Measurements from ENCODE around the gene FSTL5. TPM values are rescaled to one million over a fixed set of nuclear protein-coding genes. Genes with fewer than 3 reads are reported as not detected.

FSTL5 gene
- total RNA-seq, 1 experiment from 2014 or later = not detected

GRCh38 chr4:161642708-161643107, 521.1 kb downstream of the FSTL5 start:
- H3K4me1 ChIP-seq (ENCODE audit: control insufficient read depth in 1 of 2, insufficient read depth in 2 of 2, low read length in 2 of 2) = no peaks in the 10 kb centered on the region
- intact Hi-C loops (cut with micrococcal nuclease) = no loop called here
- no TSS peak for BruUV-seq (replicated peaks)
- ATAC-seq = peak; percentile 49; the same call in 1 of the 2 replicates
- no peaks in the 10 kb centered on the region for H4K20me1 ChIP-seq (ENCODE audit: insufficient read depth)
- no peak overlapping the region for H3K4me2 ChIP-seq (ENCODE audit: low read length)
- no peak overlapping the region for H3K9ac ChIP-seq (ENCODE audit: low read length)
- RAD21 ChIA-PET (ENCODE audit: low non-redundant PET in 1 of 2, low total read pairs in 2 of 2, uncharacterized antibody in 2 of 2, unreplicated experiment in 2 of 2) = no interaction called here
- CTCF ChIA-PET = no interaction called here
- H3K27me3 ChIP-seq (ENCODE audit: insufficient read depth, low read length) = no peaks in the 10 kb centered on the region
- no peak for DNase-seq (ENCODE audit: low read depth, low spot score)
- H3K4me3 ChIP-seq (replicated peaks in 1 of 2; ENCODE audit: low read depth in 1 of 2, low read length in 2 of 2) = no peak overlapping the region
- POLR2A ChIA-PET = no interaction called here
- H3K36me3 ChIP-seq (ENCODE audit: control insufficient read depth in 1 of 2, insufficient read depth in 2 of 2, low read length in 2 of 2) = no peaks in the 10 kb centered on the region
- TF ChIP-seq ZNF274 (IDR thresholded peaks at IDR 0.05; ENCODE audit: low read depth, low read length) (no peak), JUND (IDR thresholded peaks at IDR 0.05) (no peak), ATF3 (IDR thresholded peaks at IDR 0.05) (no peak), EGR1 (IDR thresholded peaks at IDR 0.05; ENCODE audit: low read depth) (no peak), CTCF (IDR thresholded peaks at IDR 0.05 in 2 of 3, conservative IDR thresholded peaks at IDR 0.05 in 1 of 3; ENCODE audit: borderline replicate concordance in 1 of 3, insufficient read depth in 1 of 3, low read depth in 2 of 3, low read length in 2 of 3) (peak in 1 of 3 experiments; percentile 33; a peak in 2 of 6 replicates), RAD21 (IDR thresholded peaks at IDR 0.05; ENCODE audit: low read depth) (no peak), POLR2A (IDR thresholded peaks at IDR 0.05; ENCODE audit: borderline replicate concordance, extremely low read depth, insufficient read depth, insufficient read length) (no peak)
- TF ChIP-seq, protein P1, sequence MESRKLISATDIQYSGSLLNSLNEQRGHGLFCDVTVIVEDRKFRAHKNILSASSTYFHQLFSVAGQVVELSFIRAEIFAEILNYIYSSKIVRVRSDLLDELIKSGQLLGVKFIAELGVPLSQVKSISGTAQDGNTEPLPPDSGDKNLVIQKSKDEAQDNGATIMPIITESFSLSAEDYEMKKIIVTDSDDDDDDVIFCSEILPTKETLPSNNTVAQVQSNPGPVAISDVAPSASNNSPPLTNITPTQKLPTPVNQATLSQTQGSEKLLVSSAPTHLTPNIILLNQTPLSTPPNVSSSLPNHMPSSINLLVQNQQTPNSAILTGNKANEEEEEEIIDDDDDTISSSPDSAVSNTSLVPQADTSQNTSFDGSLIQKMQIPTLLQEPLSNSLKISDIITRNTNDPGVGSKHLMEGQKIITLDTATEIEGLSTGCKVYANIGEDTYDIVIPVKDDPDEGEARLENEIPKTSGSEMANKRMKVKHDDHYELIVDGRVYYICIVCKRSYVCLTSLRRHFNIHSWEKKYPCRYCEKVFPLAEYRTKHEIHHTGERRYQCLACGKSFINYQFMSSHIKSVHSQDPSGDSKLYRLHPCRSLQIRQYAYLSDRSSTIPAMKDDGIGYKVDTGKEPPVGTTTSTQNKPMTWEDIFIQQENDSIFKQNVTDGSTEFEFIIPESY (IDR thresholded peaks at IDR 0.05; ENCODE audit: extremely low read depth, insufficient replicate concordance, low read length) = no peak
- no peak overlapping the region for H3K27ac ChIP-seq (ENCODE audit: low read depth, low read length)
- H2AFZ ChIP-seq (ENCODE audit: low read depth, low read length, poor library complexity, severe bottlenecking) = peak overlapping the region; percentile 82
- 0 out of 4 replicates have a peak, but pooled peaks cover 0 to 4% of the 10 kb centered on the region in 2 experiments for H3K9me3 ChIP-seq (ENCODE audit: control insufficient read depth in 1 of 2, insufficient read depth in 1 of 2, low read depth in 1 of 2, low read length in 2 of 2)
- H3K79me2 ChIP-seq (ENCODE audit: insufficient read depth, low read length) = no peaks in the 10 kb centered on the region
- no peaks in the 10 kb centered on the region for H3K9me2 ChIP-seq (ENCODE audit: insufficient read depth)
